Measurements from ENCODE around the gene MAGEA8. TPM values are rescaled to one million over a fixed set of nuclear protein-coding genes. Genes with fewer than 3 reads are reported as not detected.

MAGEA8 gene
- total and polyA plus RNA-seq, 2 experiments from 2014 or later: not detected

DNA sequence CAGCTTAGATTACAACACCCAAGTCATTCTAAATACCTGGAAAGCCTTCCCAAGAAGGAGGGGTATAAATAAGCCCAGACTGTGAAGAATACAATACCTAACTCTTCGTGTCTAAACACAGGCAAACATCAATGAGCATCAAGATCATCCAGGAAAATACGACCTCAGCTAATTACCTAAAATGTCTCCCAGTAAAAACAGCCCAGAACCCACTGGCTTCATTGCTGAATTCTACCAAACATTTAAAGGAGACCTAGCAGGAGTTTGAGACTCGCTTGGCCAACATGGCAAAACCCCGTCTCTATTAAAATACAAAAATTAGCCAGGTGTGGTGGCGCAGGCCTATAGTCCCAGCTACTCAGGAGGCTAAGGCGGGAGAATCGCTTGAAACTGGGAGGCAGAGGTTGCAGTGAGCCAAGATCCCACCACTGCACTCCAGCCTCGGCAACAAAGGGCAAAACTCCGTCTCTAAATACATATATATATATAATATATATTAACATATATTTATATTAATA lies 29.3 kb downstream of the MAGEA8 start:
- DNase-seq (ENCODE audit: low spot score) (no peak), ATAC-seq (no peak)
- Histone ChIP-seq H3K27ac (ENCODE audit: low read depth) (no peak overlapping the region), H2AFZ (no peak overlapping the region), H3F3A (replicated peaks; ENCODE audit: low read depth) (no peaks in the 10 kb centered on the region), H3K9me2 (ENCODE audit: insufficient read depth) (no peaks in the 10 kb centered on the region), H3K36me3 (ENCODE audit: insufficient read depth) (no peaks in the 10 kb centered on the region), H3K79me2 (replicated peaks; ENCODE audit: insufficient read depth) (no peaks in the 10 kb centered on the region), H3K27me3 (ENCODE audit: insufficient read depth) (no peaks in the 10 kb centered on the region), H4K20me1 (replicated peaks; ENCODE audit: insufficient read depth) (no peaks in the 10 kb centered on the region), H3K4me3 (no peak overlapping the region), H3K4me2 (no peak overlapping the region), H3K4me1 (ENCODE audit: insufficient read depth) (no peaks in the 10 kb centered on the region)
- H3K36me3 Mint-ChIP-seq (ENCODE audit: low read depth): no peaks in the 10 kb centered on the region; the same call in 2 of the 3 replicates
- peaks cover 3% of the 10 kb centered on the region for H3K27me3 Mint-ChIP-seq (ENCODE audit: insufficient read depth, low read depth, poor library complexity)
- no peaks in the 10 kb centered on the region; the same call in 2 of the 3 replicates for H3K4me1 Mint-ChIP-seq
- TF ChIP-seq JUNB (IDR thresholded peaks at IDR 0.05; ENCODE audit: unreplicated experiment) (no peak), POLR2AphosphoS5 (IDR thresholded peaks at IDR 0.05; ENCODE audit: low read depth) (no peak), ZNF114 (CRISPR knock-in tag; IDR thresholded peaks at IDR 0.05) (no peak), EZH2 (IDR thresholded peaks at IDR 0.05; ENCODE audit: low read depth, unreplicated experiment) (no peak), ZNF331 (CRISPR knock-in tag; IDR thresholded peaks at IDR 0.05; ENCODE audit: low read depth) (no peak), CREB1 (CRISPR knock-in tag; IDR thresholded peaks at IDR 0.05; ENCODE audit: low read depth) (no peak), NANOG (IDR thresholded peaks at IDR 0.05; ENCODE audit: borderline replicate concordance) (no peak), EZH2phosphoT487 (IDR thresholded peaks at IDR 0.05; ENCODE audit: unreplicated experiment) (no peak), STAT1 (IDR thresholded peaks at IDR 0.05; ENCODE audit: unreplicated experiment) (no peak)
- TF ChIP-seq, protein P1, sequence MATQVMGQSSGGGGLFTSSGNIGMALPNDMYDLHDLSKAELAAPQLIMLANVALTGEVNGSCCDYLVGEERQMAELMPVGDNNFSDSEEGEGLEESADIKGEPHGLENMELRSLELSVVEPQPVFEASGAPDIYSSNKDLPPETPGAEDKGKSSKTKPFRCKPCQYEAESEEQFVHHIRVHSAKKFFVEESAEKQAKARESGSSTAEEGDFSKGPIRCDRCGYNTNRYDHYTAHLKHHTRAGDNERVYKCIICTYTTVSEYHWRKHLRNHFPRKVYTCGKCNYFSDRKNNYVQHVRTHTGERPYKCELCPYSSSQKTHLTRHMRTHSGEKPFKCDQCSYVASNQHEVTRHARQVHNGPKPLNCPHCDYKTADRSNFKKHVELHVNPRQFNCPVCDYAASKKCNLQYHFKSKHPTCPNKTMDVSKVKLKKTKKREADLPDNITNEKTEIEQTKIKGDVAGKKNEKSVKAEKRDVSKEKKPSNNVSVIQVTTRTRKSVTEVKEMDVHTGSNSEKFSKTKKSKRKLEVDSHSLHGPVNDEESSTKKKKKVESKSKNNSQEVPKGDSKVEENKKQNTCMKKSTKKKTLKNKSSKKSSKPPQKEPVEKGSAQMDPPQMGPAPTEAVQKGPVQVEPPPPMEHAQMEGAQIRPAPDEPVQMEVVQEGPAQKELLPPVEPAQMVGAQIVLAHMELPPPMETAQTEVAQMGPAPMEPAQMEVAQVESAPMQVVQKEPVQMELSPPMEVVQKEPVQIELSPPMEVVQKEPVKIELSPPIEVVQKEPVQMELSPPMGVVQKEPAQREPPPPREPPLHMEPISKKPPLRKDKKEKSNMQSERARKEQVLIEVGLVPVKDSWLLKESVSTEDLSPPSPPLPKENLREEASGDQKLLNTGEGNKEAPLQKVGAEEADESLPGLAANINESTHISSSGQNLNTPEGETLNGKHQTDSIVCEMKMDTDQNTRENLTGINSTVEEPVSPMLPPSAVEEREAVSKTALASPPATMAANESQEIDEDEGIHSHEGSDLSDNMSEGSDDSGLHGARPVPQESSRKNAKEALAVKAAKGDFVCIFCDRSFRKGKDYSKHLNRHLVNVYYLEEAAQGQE (IDR thresholded peaks at IDR 0.05; ENCODE audit: unreplicated experiment): no peak
- TF ChIP-seq, protein P2, sequence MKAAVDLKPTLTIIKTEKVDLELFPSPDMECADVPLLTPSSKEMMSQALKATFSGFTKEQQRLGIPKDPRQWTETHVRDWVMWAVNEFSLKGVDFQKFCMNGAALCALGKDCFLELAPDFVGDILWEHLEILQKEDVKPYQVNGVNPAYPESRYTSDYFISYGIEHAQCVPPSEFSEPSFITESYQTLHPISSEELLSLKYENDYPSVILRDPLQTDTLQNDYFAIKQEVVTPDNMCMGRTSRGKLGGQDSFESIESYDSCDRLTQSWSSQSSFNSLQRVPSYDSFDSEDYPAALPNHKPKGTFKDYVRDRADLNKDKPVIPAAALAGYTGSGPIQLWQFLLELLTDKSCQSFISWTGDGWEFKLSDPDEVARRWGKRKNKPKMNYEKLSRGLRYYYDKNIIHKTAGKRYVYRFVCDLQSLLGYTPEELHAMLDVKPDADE (IDR thresholded peaks at IDR 0.05): no peak
- TF ChIP-seq, protein P3, sequence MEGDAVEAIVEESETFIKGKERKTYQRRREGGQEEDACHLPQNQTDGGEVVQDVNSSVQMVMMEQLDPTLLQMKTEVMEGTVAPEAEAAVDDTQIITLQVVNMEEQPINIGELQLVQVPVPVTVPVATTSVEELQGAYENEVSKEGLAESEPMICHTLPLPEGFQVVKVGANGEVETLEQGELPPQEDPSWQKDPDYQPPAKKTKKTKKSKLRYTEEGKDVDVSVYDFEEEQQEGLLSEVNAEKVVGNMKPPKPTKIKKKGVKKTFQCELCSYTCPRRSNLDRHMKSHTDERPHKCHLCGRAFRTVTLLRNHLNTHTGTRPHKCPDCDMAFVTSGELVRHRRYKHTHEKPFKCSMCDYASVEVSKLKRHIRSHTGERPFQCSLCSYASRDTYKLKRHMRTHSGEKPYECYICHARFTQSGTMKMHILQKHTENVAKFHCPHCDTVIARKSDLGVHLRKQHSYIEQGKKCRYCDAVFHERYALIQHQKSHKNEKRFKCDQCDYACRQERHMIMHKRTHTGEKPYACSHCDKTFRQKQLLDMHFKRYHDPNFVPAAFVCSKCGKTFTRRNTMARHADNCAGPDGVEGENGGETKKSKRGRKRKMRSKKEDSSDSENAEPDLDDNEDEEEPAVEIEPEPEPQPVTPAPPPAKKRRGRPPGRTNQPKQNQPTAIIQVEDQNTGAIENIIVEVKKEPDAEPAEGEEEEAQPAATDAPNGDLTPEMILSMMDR (conservative IDR thresholded peaks at IDR 0.05; ENCODE audit: low read depth in 2 of 2): no peak
- TF ChIP-seq, protein P4, sequence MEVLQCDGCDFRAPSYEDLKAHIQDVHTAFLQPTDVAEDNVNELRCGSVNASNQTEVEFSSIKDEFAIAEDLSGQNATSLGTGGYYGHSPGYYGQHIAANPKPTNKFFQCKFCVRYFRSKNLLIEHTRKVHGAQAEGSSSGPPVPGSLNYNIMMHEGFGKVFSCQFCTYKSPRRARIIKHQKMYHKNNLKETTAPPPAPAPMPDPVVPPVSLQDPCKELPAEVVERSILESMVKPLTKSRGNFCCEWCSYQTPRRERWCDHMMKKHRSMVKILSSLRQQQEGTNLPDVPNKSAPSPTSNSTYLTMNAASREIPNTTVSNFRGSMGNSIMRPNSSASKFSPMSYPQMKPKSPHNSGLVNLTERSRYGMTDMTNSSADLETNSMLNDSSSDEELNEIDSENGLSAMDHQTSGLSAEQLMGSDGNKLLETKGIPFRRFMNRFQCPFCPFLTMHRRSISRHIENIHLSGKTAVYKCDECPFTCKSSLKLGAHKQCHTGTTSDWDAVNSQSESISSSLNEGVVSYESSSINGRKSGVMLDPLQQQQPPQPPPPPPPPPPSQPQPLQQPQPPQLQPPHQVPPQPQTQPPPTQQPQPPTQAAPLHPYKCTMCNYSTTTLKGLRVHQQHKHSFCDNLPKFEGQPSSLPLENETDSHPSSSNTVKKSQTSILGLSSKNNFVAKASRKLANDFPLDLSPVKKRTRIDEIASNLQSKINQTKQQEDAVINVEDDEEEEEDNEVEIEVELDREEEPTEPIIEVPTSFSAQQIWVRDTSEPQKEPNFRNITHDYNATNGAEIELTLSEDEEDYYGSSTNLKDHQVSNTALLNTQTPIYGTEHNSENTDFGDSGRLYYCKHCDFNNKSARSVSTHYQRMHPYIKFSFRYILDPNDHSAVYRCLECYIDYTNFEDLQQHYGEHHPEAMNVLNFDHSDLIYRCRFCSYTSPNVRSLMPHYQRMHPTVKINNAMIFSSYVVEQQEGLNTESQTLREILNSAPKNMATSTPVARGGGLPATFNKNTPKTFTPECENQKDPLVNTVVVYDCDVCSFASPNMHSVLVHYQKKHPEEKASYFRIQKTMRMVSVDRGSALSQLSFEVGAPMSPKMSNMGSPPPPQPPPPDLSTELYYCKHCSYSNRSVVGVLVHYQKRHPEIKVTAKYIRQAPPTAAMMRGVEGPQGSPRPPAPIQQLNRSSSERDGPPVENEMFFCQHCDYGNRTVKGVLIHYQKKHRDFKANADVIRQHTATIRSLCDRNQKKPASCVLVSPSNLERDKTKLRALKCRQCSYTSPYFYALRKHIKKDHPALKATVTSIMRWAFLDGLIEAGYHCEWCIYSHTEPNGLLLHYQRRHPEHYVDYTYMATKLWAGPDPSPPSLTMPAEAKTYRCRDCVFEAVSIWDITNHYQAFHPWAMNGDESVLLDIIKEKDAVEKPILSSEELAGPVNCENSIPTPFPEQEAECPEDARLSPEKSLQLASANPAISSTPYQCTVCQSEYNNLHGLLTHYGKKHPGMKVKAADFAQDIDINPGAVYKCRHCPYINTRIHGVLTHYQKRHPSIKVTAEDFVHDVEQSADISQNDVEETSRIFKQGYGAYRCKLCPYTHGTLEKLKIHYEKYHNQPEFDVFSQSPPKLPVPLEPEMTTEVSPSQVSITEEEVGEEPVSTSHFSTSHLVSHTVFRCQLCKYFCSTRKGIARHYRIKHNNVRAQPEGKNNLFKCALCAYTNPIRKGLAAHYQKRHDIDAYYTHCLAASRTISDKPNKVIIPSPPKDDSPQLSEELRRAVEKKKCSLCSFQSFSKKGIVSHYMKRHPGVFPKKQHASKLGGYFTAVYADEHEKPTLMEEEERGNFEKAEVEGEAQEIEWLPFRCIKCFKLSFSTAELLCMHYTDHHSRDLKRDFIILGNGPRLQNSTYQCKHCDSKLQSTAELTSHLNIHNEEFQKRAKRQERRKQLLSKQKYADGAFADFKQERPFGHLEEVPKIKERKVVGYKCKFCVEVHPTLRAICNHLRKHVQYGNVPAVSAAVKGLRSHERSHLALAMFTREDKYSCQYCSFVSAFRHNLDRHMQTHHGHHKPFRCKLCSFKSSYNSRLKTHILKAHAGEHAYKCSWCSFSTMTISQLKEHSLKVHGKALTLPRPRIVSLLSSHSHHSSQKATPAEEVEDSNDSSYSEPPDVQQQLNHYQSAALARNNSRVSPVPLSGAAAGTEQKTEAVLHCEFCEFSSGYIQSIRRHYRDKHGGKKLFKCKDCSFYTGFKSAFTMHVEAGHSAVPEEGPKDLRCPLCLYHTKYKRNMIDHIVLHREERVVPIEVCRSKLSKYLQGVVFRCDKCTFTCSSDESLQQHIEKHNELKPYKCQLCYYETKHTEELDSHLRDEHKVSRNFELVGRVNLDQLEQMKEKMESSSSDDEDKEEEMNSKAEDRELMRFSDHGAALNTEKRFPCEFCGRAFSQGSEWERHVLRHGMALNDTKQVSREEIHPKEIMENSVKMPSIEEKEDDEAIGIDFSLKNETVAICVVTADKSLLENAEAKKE (CRISPR knock-in tag; IDR thresholded peaks at IDR 0.05): no peak
- no peaks in the 10 kb centered on the region for H3K9me3 Mint-ChIP-seq
- H3K27ac Mint-ChIP-seq: no peak overlapping the region
- no peak overlapping the region for H3K4me3 Mint-ChIP-seq

Data from GM23338 (cell line).